ENCODE measurements around the gene DLG2. TPM values are rescaled to one million over a fixed set of nuclear protein-coding genes. Genes with fewer than 3 reads are reported as not detected.

DLG2 gene
- total and polyA plus RNA-seq, 2 of the 8 experiments (the other 6 are each of a cell fraction or from before 2014, with no cell fraction given): 1.7 to 14.3 TPM

- TF ChIP-seq USF2 (IDR thresholded peaks at IDR 0.05; ENCODE audit: low read length) (no peak), RFX5 (IDR thresholded peaks at IDR 0.05; ENCODE audit: borderline replicate concordance, low read depth, low read length) (no peak), MAX (IDR thresholded peaks at IDR 0.05) (no peak), SIN3A (conservative IDR thresholded peaks at IDR 0.05 in 1 of 2, IDR thresholded peaks at IDR 0.05 in 1 of 2; ENCODE audit: low read depth in 1 of 2, low read length in 2 of 2) (no peak), POU5F1 (IDR thresholded peaks at IDR 0.05; ENCODE audit: low read depth, low read length) (no peak)
Measured at GRCh38 chr11:84950569-84951270, 676.4 kb downstream of the DLG2 start (continued).
